Upper lobe of left lung (tissue), 4 donors: ENCODE measurements around the gene TBC1D4.

Experiments
- POLR2AphosphoS5 ChIP-seq, 2 donors: sonication (generic); formaldehyde crosslinking; IDR thresholded peaks; one replicate each; pipeline ENCODE4 v1.5.1; 2017; ENCODE audit warnings: antibody characterized with exemption in 2 of 2
- TF ChIP-seq, protein P1 (sequence below), 6 experiments: fragments of 450-650 bp in 4 of 6; fragments of 200-600 bp in 2 of 6; sonication (generic) in 2 of 6; IDR thresholded peaks; one replicate each; pipeline ENCODE4 v1.5.1; 2016 to 2019; ENCODE audit warnings: antibody characterized with exemption in 6 of 6

DNA sequence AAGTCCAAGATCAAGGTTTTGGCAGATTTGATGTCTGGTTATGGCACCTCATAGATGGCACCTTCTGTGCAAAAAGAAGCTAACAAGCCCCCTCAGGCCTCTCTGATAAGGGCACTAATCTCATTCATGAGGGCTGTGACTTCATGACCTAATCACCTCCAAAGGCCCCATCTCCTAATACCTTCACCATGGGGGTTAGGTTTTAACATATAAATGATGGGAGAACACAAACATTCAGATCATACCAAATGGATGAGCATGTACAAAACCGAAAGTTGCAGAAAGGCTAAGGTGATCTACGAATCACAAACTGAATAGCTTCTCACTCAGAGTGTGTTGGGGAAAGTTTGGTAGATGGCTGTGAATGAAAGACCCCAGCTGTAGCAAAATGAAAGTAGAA lies 217.4 kb downstream of the TBC1D4 start:
- no peak for TF ChIP-seq POLR2AphosphoS5 (IDR thresholded peaks at IDR 0.05)
- TF ChIP-seq, protein P1, sequence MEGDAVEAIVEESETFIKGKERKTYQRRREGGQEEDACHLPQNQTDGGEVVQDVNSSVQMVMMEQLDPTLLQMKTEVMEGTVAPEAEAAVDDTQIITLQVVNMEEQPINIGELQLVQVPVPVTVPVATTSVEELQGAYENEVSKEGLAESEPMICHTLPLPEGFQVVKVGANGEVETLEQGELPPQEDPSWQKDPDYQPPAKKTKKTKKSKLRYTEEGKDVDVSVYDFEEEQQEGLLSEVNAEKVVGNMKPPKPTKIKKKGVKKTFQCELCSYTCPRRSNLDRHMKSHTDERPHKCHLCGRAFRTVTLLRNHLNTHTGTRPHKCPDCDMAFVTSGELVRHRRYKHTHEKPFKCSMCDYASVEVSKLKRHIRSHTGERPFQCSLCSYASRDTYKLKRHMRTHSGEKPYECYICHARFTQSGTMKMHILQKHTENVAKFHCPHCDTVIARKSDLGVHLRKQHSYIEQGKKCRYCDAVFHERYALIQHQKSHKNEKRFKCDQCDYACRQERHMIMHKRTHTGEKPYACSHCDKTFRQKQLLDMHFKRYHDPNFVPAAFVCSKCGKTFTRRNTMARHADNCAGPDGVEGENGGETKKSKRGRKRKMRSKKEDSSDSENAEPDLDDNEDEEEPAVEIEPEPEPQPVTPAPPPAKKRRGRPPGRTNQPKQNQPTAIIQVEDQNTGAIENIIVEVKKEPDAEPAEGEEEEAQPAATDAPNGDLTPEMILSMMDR (IDR thresholded peaks at IDR 0.05), result no peak
